ENCODE results near the gene PPP1R3E.
A peak's percentile ranks its signal among the peaks of the same experiment; 100 is the strongest.

Gene PPP1R3E

DNA sequence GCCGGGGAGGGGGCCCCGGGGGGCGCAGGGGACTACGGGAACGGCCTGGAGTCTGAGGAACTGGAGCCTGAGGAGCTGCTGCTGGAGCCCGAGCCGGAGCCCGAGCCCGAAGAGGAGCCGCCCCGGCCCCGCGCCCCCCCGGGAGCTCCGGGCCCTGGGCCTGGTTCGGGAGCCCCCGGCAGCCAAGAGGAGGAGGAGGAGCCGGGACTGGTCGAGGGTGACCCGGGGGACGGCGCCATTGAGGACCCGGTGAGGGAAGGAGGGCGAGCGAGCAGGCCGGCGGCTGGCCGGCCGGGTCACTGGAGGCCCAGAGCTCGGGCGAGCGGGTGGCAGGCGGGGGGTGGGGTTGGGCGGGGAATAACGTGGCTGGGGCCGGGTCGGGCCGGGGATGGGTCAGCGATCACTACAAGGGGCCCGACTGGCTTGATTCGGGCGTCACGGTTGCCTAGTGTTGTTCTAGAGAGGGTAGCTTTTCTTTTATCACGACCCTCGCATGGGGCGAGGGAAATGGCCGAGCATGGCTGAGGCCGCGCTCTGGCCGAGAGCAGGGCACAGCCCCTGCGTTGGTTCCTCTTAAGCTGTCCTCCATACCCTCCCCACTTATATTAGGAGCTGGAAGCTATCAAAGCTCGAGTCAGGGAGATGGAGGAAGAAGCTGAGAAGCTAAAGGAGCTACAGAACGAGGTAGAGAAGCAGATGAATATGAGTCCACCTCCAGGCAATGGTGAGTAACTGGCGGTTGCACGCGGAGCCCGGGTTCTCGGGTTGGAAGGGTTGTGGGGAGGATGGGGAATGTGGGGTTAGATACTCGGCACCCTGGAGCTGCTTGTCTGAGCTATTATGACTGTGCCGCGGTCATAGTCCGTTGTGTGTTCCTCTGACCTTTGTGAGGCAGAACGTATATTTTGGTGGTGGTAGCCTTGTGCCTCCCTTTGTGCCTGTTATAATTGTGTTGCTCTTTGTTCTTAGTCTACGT, 19.2 kb upstream of the PPP1R3E start:
- Histone ChIP-seq H3K4me1 (ENCODE audit: control insufficient read depth, insufficient read depth, low read length, poor library complexity, severe bottlenecking) (peaks cover 8% of the 10 kb centered on the region), H3K36me3 (ENCODE audit: control insufficient read depth, insufficient read depth, low read length) (peaks cover 28% of the 10 kb centered on the region), H3K9me3 (ENCODE audit: control insufficient read depth, low read length) (no peaks in the 10 kb centered on the region), H3K27ac (ENCODE audit: insufficient read depth, low read length, poor library complexity, severe bottlenecking) (peak overlapping the region; percentile 91), H3K4me3 (ENCODE audit: insufficient read depth, low read depth, low read length, poor library complexity, severe bottlenecking) (peak overlapping the region; percentile 73), H3K27me3 (replicated peaks; ENCODE audit: control insufficient read depth, insufficient read depth, low read length, poor library complexity, severe bottlenecking) (no peaks in the 10 kb centered on the region)
- peak in 2 of 3 donors; percentile 9 to 25 for DNase-seq

DNA sequence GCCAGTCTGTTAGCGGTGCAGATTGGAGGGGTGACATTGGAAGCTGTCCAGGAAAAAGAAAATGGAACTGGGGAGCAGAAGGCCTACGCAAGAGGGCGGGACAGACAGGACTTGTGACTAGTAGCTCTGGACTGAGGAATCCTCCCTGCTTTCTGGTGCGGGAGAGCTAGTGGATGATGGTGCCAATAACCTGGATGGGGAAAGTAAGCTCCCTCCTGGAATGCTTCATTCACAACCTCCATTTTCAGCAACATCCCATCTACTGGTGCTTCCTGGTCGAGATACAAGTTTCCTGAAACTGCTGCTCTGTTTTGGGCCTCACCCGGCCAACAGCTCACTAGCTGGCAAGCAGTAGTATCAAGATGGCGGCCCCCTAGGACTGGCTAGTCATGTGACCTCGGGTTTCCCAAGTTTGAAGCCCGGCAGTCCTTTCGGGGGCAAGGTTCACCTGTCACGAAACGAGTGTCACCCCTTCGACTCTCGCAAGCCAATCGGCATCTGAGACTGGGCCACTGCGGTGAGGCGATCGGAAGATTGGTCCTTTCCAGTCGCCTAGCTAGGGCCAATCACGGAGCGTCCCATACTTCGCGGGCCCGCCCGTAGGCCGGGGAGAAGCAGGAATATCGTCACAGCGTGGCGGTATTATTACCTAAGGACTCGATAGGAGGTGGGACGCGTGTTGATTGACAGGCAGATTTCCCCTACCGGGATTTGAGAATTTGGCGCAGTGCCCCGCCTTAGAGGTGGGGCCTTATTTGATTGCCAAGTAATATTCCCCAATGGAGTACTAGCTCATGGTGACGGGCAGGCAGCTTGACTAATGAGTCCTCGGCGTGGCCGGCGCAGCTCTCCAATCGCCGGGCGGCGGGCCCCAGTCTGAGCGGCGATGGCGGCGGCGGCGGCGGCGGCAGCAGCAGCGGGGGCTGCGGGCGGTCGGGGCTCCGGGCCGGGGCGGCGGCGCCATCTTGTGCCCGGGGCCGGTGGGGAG, 18.2 kb upstream of the PPP1R3E start, which contains the start of gene PABPN1:
TSS of gene PABPN1 (plus strand) at position 874 of the 988 bp plus-strand sequence. CDS start at position 887, 13 bp downstream.
- DNase-seq, result peak; percentile 98 to 99 (median 98)
- Histone ChIP-seq H3K27ac (ENCODE audit: insufficient read depth, low read length, poor library complexity, severe bottlenecking) (peak within 1 kb of the TSS; percentile 91), H3K9me3 (ENCODE audit: control insufficient read depth, low read length) (no peaks in the 10 kb centered on the region), H3K36me3 (ENCODE audit: control insufficient read depth, insufficient read depth, low read length) (peaks cover 28% of the 10 kb centered on the region), H3K4me3 (ENCODE audit: insufficient read depth, low read depth, low read length, poor library complexity, severe bottlenecking) (peak within 1 kb of the TSS; percentile 73), H3K27me3 (replicated peaks; ENCODE audit: control insufficient read depth, insufficient read depth, low read length, poor library complexity, severe bottlenecking) (no peaks in the 10 kb centered on the region), H3K4me1 (ENCODE audit: control insufficient read depth, insufficient read depth, low read length, poor library complexity, severe bottlenecking) (peaks cover 8% of the 10 kb centered on the region)

DNA sequence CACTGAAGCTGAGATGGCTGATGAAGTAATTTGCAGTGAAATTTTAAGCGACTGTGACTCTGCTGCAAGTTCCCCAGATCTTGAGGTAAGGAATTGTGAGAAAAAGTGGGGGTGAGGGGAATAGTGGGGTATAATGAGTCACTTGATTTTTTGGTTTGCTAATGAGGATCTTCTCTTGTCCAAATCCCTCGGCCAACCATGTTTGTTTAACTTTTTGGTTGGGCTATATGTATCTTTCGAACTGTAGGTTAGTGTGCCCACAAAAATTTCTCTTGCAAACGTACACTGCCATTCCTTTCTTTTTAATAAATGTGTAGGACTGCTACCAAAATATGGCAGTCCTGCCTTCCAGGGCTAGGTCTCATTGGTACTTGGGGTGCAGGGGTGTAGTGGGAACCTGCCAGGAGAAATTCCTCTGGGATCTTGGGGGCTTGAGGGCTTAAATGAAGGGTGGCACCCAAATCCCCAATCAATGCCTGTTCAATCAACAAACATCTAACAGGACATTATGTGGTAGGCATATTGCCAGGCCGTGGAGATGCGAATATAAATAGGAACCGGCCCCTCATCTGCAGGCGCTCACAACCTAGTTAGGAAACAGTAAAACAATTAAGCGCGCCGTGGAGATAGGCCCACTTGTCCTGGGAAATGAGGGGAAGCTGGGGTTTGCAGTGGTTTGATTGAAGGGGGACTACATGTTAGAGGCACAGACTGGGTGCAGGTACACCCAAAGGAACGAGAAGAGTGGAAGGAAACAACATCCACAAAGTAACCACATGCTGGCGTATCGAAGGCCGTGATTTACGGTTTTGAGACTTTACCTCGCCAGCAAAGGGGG, 17.3 kb upstream of the PPP1R3E start:
- no peak for DNase-seq

DNA sequence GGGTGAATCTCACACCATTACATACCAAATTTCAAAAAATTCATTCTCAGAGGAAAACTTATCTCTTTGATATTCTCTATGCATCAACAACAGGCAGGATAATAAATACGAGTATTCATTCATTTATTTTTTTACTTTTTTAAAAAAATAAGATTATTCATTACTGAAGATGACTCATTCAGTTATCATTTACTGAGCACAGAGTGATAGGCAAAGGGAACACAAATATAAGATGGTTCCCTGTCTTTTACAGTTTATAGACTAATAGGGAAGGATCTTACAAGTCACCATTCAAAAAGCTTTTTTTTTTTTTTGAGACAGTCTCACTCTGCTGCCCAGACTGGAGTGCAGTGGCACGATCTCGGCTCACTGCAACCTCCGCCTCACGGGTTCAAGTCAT, 13.6 kb upstream of the PPP1R3E start:
- H3K4me1 ChIP-seq (ENCODE audit: control insufficient read depth, insufficient read depth, low read length, poor library complexity, severe bottlenecking), result peaks cover 4% of the 10 kb centered on the region
- H3K27ac ChIP-seq (ENCODE audit: insufficient read depth, low read length, poor library complexity, severe bottlenecking), result no peak overlapping the region
- DNase-seq, result no peak
- H3K9me3 ChIP-seq (ENCODE audit: control insufficient read depth, low read length), result no peaks in the 10 kb centered on the region
- H3K27me3 ChIP-seq (replicated peaks; ENCODE audit: control insufficient read depth, insufficient read depth, low read length, poor library complexity, severe bottlenecking), result no peaks in the 10 kb centered on the region
- H3K36me3 ChIP-seq (ENCODE audit: control insufficient read depth, insufficient read depth, low read length), result no peaks in the 10 kb centered on the region
- H3K4me3 ChIP-seq (ENCODE audit: insufficient read depth, low read depth, low read length, poor library complexity, severe bottlenecking), result no peak overlapping the region

More for the DNA sequence above, 17.3 kb upstream of the PPP1R3E start:
- Histone ChIP-seq H3K27ac (ENCODE audit: insufficient read depth, low read length, poor library complexity, severe bottlenecking) (peak overlapping the region; percentile 73), H3K4me1 (ENCODE audit: control insufficient read depth, insufficient read depth, low read length, poor library complexity, severe bottlenecking) (peaks cover 8% of the 10 kb centered on the region), H3K4me3 (ENCODE audit: insufficient read depth, low read depth, low read length, poor library complexity, severe bottlenecking) (no peak overlapping the region), H3K36me3 (ENCODE audit: control insufficient read depth, insufficient read depth, low read length) (peaks cover 19% of the 10 kb centered on the region), H3K9me3 (ENCODE audit: control insufficient read depth, low read length) (no peaks in the 10 kb centered on the region), H3K27me3 (replicated peaks; ENCODE audit: control insufficient read depth, insufficient read depth, low read length, poor library complexity, severe bottlenecking) (no peaks in the 10 kb centered on the region)

DNA sequence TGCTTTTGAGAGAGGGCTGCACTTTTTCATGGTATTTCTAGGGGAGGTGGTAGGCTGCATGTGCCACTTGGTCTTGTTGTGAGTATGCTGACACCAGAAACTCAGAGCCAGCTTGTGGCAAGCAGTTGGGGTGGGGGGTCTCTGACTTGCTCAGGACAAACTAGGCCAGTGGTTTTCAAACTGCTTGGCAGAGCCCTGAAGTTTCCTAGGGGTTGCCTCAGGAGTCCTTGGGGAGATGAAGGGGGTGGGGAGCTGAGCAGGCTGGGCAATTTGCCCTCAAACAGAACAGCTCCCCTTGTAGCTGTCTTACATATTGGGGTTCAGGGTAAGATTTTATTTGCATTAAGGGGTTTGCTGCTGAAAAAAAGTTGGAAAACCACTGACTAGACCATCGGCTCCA, 7.9 kb upstream of the PPP1R3E start:
- Histone ChIP-seq H3K9me3 (ENCODE audit: control insufficient read depth, low read length) (no peaks in the 10 kb centered on the region), H3K27ac (ENCODE audit: insufficient read depth, low read length, poor library complexity, severe bottlenecking) (no peak overlapping the region), H3K4me3 (ENCODE audit: insufficient read depth, low read depth, low read length, poor library complexity, severe bottlenecking) (no peak overlapping the region), H3K27me3 (replicated peaks; ENCODE audit: control insufficient read depth, insufficient read depth, low read length, poor library complexity, severe bottlenecking) (peaks cover 17% of the 10 kb centered on the region), H3K4me1 (ENCODE audit: control insufficient read depth, insufficient read depth, low read length, poor library complexity, severe bottlenecking) (no peaks in the 10 kb centered on the region), H3K36me3 (ENCODE audit: control insufficient read depth, insufficient read depth, low read length) (no peaks in the 10 kb centered on the region)
- no peak for DNase-seq

DNA sequence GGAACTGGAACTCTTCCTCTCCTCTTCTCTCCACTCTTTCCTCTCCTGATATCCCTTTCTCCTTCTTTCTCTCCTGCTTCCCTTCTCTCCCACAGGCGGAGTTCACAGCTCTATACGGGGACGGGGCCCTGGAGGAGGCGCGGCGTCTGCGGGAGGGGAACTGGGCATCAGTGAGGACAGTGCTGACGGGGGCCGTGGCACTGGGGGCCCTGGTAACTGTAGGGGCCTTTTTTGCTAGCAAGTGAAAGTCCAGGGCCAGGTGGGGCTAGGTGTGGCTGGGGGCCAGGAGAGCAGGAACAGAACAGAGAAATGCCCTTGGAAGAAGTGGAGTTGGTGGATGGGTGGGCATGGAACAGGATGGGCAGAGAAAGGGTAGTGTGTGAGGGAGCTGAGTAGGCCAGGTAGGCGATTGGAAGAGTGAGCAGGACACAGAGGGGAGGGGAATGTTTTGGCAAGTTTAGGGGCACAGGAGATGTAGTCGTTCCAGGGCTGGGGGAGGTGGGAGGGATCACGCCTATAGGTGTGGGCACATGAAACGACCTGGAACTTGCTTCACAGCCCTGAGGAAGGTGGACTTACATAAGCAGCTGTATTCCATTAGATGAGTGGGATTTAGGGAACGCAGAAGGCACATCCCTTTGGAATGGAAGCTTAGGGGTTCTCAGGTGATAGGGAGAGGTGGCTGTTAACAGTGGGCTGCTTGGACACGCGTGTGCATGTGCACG, 6.2 kb upstream of the PPP1R3E start:
- peaks cover 17% of the 10 kb centered on the region for H3K27me3 ChIP-seq (replicated peaks; ENCODE audit: control insufficient read depth, insufficient read depth, low read length, poor library complexity, severe bottlenecking)
- DNase-seq, result no peak
- H3K36me3 ChIP-seq (ENCODE audit: control insufficient read depth, insufficient read depth, low read length), result no peaks in the 10 kb centered on the region
- H3K27ac ChIP-seq (ENCODE audit: insufficient read depth, low read length, poor library complexity, severe bottlenecking), result no peak overlapping the region
- H3K4me3 ChIP-seq (ENCODE audit: insufficient read depth, low read depth, low read length, poor library complexity, severe bottlenecking), result no peak overlapping the region
- H3K9me3 ChIP-seq (ENCODE audit: control insufficient read depth, low read length), result no peaks in the 10 kb centered on the region
- H3K4me1 ChIP-seq (ENCODE audit: control insufficient read depth, insufficient read depth, low read length, poor library complexity, severe bottlenecking), result no peaks in the 10 kb centered on the region

DNA sequence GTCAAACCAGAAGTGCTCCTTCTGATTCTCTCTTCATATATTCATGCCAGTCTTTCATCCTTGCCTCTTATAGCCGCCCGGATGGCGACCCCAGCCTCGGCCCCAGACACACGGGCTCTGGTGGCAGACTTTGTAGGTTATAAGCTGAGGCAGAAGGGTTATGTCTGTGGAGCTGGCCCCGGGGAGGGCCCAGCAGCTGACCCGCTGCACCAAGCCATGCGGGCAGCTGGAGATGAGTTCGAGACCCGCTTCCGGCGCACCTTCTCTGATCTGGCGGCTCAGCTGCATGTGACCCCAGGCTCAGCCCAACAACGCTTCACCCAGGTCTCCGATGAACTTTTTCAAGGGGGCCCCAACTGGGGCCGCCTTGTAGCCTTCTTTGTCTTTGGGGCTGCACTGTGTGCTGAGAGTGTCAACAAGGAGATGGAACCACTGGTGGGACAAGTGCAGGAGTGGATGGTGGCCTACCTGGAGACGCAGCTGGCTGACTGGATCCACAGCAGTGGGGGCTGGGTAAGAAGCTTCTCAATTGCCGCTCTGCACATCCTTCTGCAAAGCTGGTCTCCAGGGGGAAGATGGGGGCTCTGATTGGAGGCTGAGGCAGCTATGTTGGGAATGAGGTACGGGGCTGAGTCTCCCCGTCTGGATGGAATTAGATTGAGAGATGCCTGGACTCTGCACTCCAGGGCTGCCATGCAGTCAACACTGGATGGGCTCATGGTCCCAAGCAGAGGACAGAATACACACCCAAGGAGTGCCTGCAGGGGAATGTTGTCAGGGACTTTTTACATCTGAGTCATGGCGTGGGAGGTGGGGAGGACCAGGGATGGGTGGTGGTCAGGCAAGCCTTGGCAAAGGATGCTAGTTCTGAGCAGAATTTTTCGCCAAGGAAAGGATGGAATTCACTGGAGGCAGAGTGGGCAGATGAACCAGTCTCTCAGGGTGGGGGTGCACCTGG, 5.3 kb upstream of the PPP1R3E start:
- H3K4me3 ChIP-seq (ENCODE audit: insufficient read depth, low read depth, low read length, poor library complexity, severe bottlenecking), result no peak overlapping the region
- no peaks in the 10 kb centered on the region for H3K9me3 ChIP-seq (ENCODE audit: control insufficient read depth, low read length)
- no peaks in the 10 kb centered on the region for H3K4me1 ChIP-seq (ENCODE audit: control insufficient read depth, insufficient read depth, low read length, poor library complexity, severe bottlenecking)
- H3K27ac ChIP-seq (ENCODE audit: insufficient read depth, low read length, poor library complexity, severe bottlenecking), result no peak overlapping the region
- no peaks in the 10 kb centered on the region for H3K36me3 ChIP-seq (ENCODE audit: control insufficient read depth, insufficient read depth, low read length)
- DNase-seq, result no peak
- H3K27me3 ChIP-seq (replicated peaks; ENCODE audit: control insufficient read depth, insufficient read depth, low read length, poor library complexity, severe bottlenecking), result peaks cover 17% of the 10 kb centered on the region

DNA sequence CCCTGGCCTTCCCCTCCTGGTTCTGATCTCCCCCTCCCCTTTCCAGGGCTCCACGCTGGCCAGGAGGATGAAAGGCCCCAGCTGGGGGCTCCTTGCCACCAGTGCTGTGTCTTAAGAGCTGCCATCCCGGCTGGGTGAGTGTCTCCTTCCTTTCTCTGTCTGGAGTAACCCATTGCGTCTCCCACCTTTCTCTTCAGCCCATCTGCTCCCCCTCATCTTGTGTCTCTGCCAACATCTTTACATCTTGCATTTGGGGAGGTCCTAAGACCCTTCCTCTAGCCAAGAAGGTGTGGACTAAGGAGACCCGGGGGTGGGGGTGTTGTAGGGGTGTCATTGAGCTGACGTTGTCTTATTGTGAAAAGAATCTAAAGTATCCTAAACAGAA, 4.5 kb upstream of the PPP1R3E start:
- no peaks in the 10 kb centered on the region for H3K4me1 ChIP-seq (ENCODE audit: control insufficient read depth, insufficient read depth, low read length, poor library complexity, severe bottlenecking)
- H3K27me3 ChIP-seq (replicated peaks; ENCODE audit: control insufficient read depth, insufficient read depth, low read length, poor library complexity, severe bottlenecking), result peaks cover 17% of the 10 kb centered on the region
- DNase-seq, result no peak
- no peak overlapping the region for H3K27ac ChIP-seq (ENCODE audit: insufficient read depth, low read length, poor library complexity, severe bottlenecking)
- H3K9me3 ChIP-seq (ENCODE audit: control insufficient read depth, low read length), result no peaks in the 10 kb centered on the region
- H3K36me3 ChIP-seq (ENCODE audit: control insufficient read depth, insufficient read depth, low read length), result no peaks in the 10 kb centered on the region
- no peak overlapping the region for H3K4me3 ChIP-seq (ENCODE audit: insufficient read depth, low read depth, low read length, poor library complexity, severe bottlenecking)

Measured in effector memory CD4-positive, alpha-beta T cell (primary cell).